Esophagus muscularis mucosa (tissue), 4 donors: ENCODE measurements around the gene PHB1. TPM values are rescaled to one million over a fixed set of nuclear protein-coding genes. Genes with fewer than 3 reads are reported as not detected.
"Not testable (repeated sequence)": the region's sequence is repeated elsewhere in the genome, so short reads cannot be mapped to it uniquely, and the experiment has no call there.

ENCODE experiments used
- DNase-seq: peaks from one replicate; pipeline ENCODE4 v3.0.0-alpha.2; 2017; ENCODE audit errors: extremely low spot score
- H3K27ac ChIP-seq, 4 donors: fragments of 200-600 bp; sonication (generic); replicated peaks in 1 of 4; 1 replicate in 3 of 4; 2 replicates in 1 of 4; pipeline ENCODE4 v1.5.1; 2016 to 2019; ENCODE audit warnings: mild to moderate bottlenecking in 1 of 4
- H3K27me3 ChIP-seq, 4 donors: fragments of 200-600 bp; sonication (generic); one replicate each; pipeline versions ENCODE4 v1.5.1 to v1.6.0; 2016 to 2019
- H3K36me3 ChIP-seq, 4 donors: fragments of 200-600 bp; sonication (generic); one replicate each; pipeline ENCODE4 v1.5.1; 2016 to 2019
- H3K4me1 ChIP-seq, 4 donors: fragments of 200-600 bp; sonication (generic); one replicate each; pipeline ENCODE4 v1.5.1; 2016 to 2019
- H3K4me3 ChIP-seq, 4 donors: fragments of 200-600 bp; sonication (generic); 1 replicate in 2 of 4; 2 replicates in 2 of 4; pipeline ENCODE4 v1.5.1; 2016 to 2019; ENCODE audit warnings: mild to moderate bottlenecking in 4 of 4, moderate library complexity in 1 of 4
- H3K9me3 ChIP-seq, 4 donors: fragments of 200-600 bp; sonication (generic); 1 replicate in 3 of 4; 2 replicates in 1 of 4; pipeline ENCODE4 v1.5.1; 2016 to 2019
- CTCF ChIP-seq, 3 experiments: fragments of 200-600 bp in 2 of 3; fragments of 450-650 bp in 1 of 3; sonication (generic) in 2 of 3; IDR thresholded peaks; one replicate each; pipeline ENCODE4 v1.5.1; 2017 to 2019; ENCODE audit warnings: antibody characterized with exemption in 3 of 3, mild to moderate bottlenecking in 2 of 3, moderate library complexity in 1 of 3
- EP300 ChIP-seq: sonication (generic); formaldehyde crosslinking; IDR thresholded peaks from one replicate; pipeline ENCODE4 v1.6.1; 2017; ENCODE audit warnings: antibody characterized with exemption
- POLR2A ChIP-seq: fragments of 450-650 bp; IDR thresholded peaks from one replicate; pipeline ENCODE4 v1.6.1; 2017; ENCODE audit warnings: antibody characterized with exemption, moderate library complexity, mild to moderate bottlenecking, low read depth
- POLR2AphosphoS5 ChIP-seq, 2 donors: sonication (generic); formaldehyde crosslinking; IDR thresholded peaks; one replicate each; pipeline ENCODE4 v1.6.1; 2017; ENCODE audit warnings: antibody characterized with exemption in 2 of 2
- WGBS: methylation state at CpG from one replicate; pipeline ENCODE4 v1.1.5; 2018; 5-methylcytosine and 5-hydroxymethylcytosine counted together
- intact Hi-C: fragments of 100-400 bp; cut with DNase I; formaldehyde crosslinking; loops from one replicate; pipeline ENCODE4 v1.15.1; 2023
- total RNA-seq, 4 donors: library from RNA; depleted of rRNA; stranded (reverse); fragments of >200 nt; gene quantifications; one replicate each; pipeline versions ENCODE4 v1.1.0 to v1.2.1, GENCODE V29; 2016

The PHB1 gene
- total RNA-seq, 4 donors from 2014 or later, result 75.6 to 101 (median 95.6) TPM

GRCh38 chr17:49422714-49423113, 8.0 kb upstream of the PHB1 start:
- WGBS, result 58% methylated on average over 1 of the region's 1 CpG
- intact Hi-C loops, result no loop called here
- no peak for DNase-seq

GRCh38 chr17:49419761-49420160, 5.1 kb upstream of the PHB1 start:
- not testable (repeated sequence) for H3K4me3 ChIP-seq, H3K36me3 ChIP-seq, DNase-seq, H3K27me3 ChIP-seq, H3K27ac ChIP-seq, H3K4me1 ChIP-seq
- H3K9me3 ChIP-seq, result peaks cover 0 to 13% (median 5%) of the 10 kb centered on the region in 4 donors
- intact Hi-C loops, result loop anchor here (10.0 kb wide), 1 partner anchor 285 kb away; the partner anchor contains the start of gene SLC35B1
- WGBS, result 91% methylated on average over 18 of the region's 23 CpGs

More at GRCh38 chr17:49422714-49423113, 8.0 kb upstream of the PHB1 start:
- no peaks in the 10 kb centered on the region for H3K4me1 ChIP-seq
- H3K27ac ChIP-seq, result no peak overlapping the region
- peaks cover 0 to 13% (median 5%) of the 10 kb centered on the region in 4 donors for H3K9me3 ChIP-seq
- H3K4me3 ChIP-seq, result no peak overlapping the region
- H3K36me3 ChIP-seq, result no peaks in the 10 kb centered on the region
- H3K27me3 ChIP-seq, result no peaks in the 10 kb centered on the region
- TF ChIP-seq POLR2AphosphoS5 (IDR thresholded peaks at IDR 0.05) (no peak), EP300 (no peak), CTCF (IDR thresholded peaks at IDR 0.05) (no peak), POLR2A (no peak)

GRCh38 chr17:49418754-49419740, 4.4 kb upstream of the PHB1 start:
- WGBS, result 94% methylated on average over 32 of the region's 32 CpGs

GRCh38 chr17:49414271-49414621, 436 bp downstream of the PHB1 start:
- H3K4me1 ChIP-seq, result peaks cover 12 to 23% (median 19%) of the 10 kb centered on the region in 4 donors
- intact Hi-C loops, result loop anchor here (10.0 kb wide), 1 partner anchor 291 kb away; the partner anchor contains the start of gene SLC35B1
- peaks cover 24 to 41% (median 39%) of the 10 kb centered on the region in 4 donors for H3K36me3 ChIP-seq
- TF ChIP-seq POLR2AphosphoS5 (IDR thresholded peaks at IDR 0.05) (no peak), EP300 (no peak), CTCF (IDR thresholded peaks at IDR 0.05) (no peak), POLR2A (no peak)
- WGBS, result 0% methylated on average over 10 of the region's 10 CpGs
- H3K9me3 ChIP-seq, result no peaks in the 10 kb centered on the region
- H3K27me3 ChIP-seq, result no peaks in the 10 kb centered on the region
- peak overlapping the region in 3 of 4 donors; percentile 58 to 72 (median 60) for H3K27ac ChIP-seq
- H3K4me3 ChIP-seq, result peak overlapping the region; percentile 81 to 89 (median 87)
- no peak for DNase-seq

More at GRCh38 chr17:49418754-49419740, 4.4 kb upstream of the PHB1 start:
- not testable (repeated sequence) for H3K27ac ChIP-seq, H3K36me3 ChIP-seq, H3K4me3 ChIP-seq, H3K27me3 ChIP-seq, DNase-seq
- peaks cover 7 to 13% (median 11%) of the 10 kb centered on the region in 4 donors for H3K4me1 ChIP-seq
- intact Hi-C loops, result loop anchor here (10.0 kb wide), 1 partner anchor 286 kb away; the partner anchor contains the start of gene SLC35B1
- H3K9me3 ChIP-seq, result peaks cover 0 to 13% (median 5%) of the 10 kb centered on the region in 4 donors

- Histone ChIP-seq H3K4me3 (no peak overlapping the region), H3K9me3 (no peaks in the 10 kb centered on the region), H3K36me3 (peaks cover 73 to 92% (median 89%) of the 10 kb centered on the region in 4 donors), H3K4me1 (peaks cover 15 to 20% (median 17%) of the 10 kb centered on the region in 4 donors), H3K27ac (no peak overlapping the region), H3K27me3 (no peaks in the 10 kb centered on the region)
- 84% methylated on average over 14 of the region's 14 CpGs for WGBS
- TF ChIP-seq POLR2A (no peak), CTCF (IDR thresholded peaks at IDR 0.05) (no peak), POLR2AphosphoS5 (IDR thresholded peaks at IDR 0.05) (no peak), EP300 (no peak)
- intact Hi-C loops, result no loop called here
- no peak for DNase-seq
Observed at GRCh38 chr17:49409066-49409465, 5.6 kb downstream of the PHB1 start.
